A549 (cell line): Measurements from ENCODE around the gene TSHR. TPM values are rescaled to one million over a fixed set of nuclear protein-coding genes. Genes with fewer than 3 reads are reported as not detected.

Experiments
- ATAC-seq, 2 experiments: fragments of 200-7000 bp in 1 of 2; fragments of >200 bp in 1 of 2; cut with Nextera tagmentation in 1 of 2; cut with Tn5 transposase in 1 of 2; 3 replicates each; pipeline versions ENCODE4 v1.8.0 to v1.9.1; 2018 to 2020; ENCODE audit warnings: mild to moderate bottlenecking in 1 of 2, moderate library complexity in 1 of 2
- CTCF ChIA-PET: fragments of 300-600 bp; sonication (Branson Sonifier 250); formaldehyde crosslinking; extraction: SDS; loops from one replicate; lab custom pipeline; 2021; ENCODE audit warnings: antibody characterized with exemption, inconsistent platforms; lab: Yijun Ruan, JAX
- POLR2A ChIA-PET: fragments of 350-600 bp; formaldehyde crosslinking; extraction: SDS; loops from one replicate; lab custom pipeline; 2021; ENCODE audit warnings: antibody characterized with exemption, inconsistent platforms; lab: Yijun Ruan, JAX
- DNase-seq, 2 experiments: peaks; one replicate each; pipeline versions ENCODE4 v3.0.0 to v3.0.0-alpha.2; 2011 to 2016; ENCODE audit warnings: low read depth in 1 of 2, low spot score in 1 of 2
- FAIRE-seq: peaks from 2 replicates; lab custom pipeline; 2011; peaks lifted over from hg19 to GRCh38; lab: Jason Lieb, UNC
- H3K27ac ChIP-seq, 2 experiments: fragments of >200 bp; sonication (Bioruptor Twin); formaldehyde crosslinking; 3 replicates each; pipeline ENCODE4 v1.5.1; 2016 to 2017
- H3K4me1 ChIP-seq: fragments of >200 bp; sonication (Bioruptor Twin); formaldehyde crosslinking; 3 replicates; pipeline ENCODE4 v1.6.1; 2016
- H3K4me2 ChIP-seq: fragments of >200 bp; sonication (Bioruptor Twin); formaldehyde crosslinking; 3 replicates; pipeline ENCODE4 v1.6.1; 2016
- H3K4me3 ChIP-seq: fragments of >200 bp; sonication (Bioruptor Twin); formaldehyde crosslinking; 3 replicates; pipeline ENCODE4 v1.5.1; 2016
- H3K9me3 ChIP-seq: fragments of >200 bp; sonication (Bioruptor Twin); formaldehyde crosslinking; 3 replicates; pipeline ENCODE4 v1.6.1; 2016
- CBX2 ChIP-seq: fragments of 200-600 bp; sonication (generic); IDR thresholded peaks from 2 replicates; pipeline ENCODE4 v1.6.1; 2016; ENCODE audit warnings: low read depth, mild to moderate bottlenecking, borderline replicate concordance
- CBX8 ChIP-seq: fragments of 200-600 bp; sonication (generic); IDR thresholded peaks from 2 replicates; pipeline ENCODE4 v1.6.1; 2016
- CEBPB ChIP-seq, 2 experiments: fragments of >200 bp in 1 of 2; sonication (Bioruptor Twin) in 1 of 2; formaldehyde crosslinking in 1 of 2; IDR thresholded peaks; 2 replicates each; pipeline ENCODE4 v1.6.1; 2012 to 2016
- CHD2 ChIP-seq: fragments of 150-350 bp; IDR thresholded peaks from 2 replicates; pipeline ENCODE4 v1.6.1; 2014; ENCODE audit warnings: low read length; ENCODE audit not compliant: partially characterized antibody
- EHF ChIP-seq: fragments of 250-450 bp; sonication (Bioruptor Pico); IDR thresholded peaks from 2 replicates; pipeline ENCODE4 v1.5.0; 2020; ENCODE audit warnings: mild to moderate bottlenecking
- EHMT2 ChIP-seq: fragments of 200-600 bp; sonication (generic); IDR thresholded peaks from 2 replicates; pipeline ENCODE4 v1.6.1; 2016; ENCODE audit warnings: antibody characterized with exemption, low read depth, mild to moderate bottlenecking, moderate library complexity
- FOSL2 ChIP-seq, 2 experiments: fragments of 450-650 bp in 1 of 2; fragments of >200 bp in 1 of 2; sonication (Bioruptor Twin) in 1 of 2; formaldehyde crosslinking; IDR thresholded peaks; 2 replicates each; pipeline versions ENCODE4 v1.5.0 to v1.6.1; 2016 to 2020; ENCODE audit warnings: mild to moderate bottlenecking in 1 of 2, moderate library complexity in 1 of 2
- FOXS1 ChIP-seq: fragments of 250-450 bp; sonication (Bioruptor Pico); IDR thresholded peaks from 2 replicates; pipeline ENCODE4 v1.5.0; 2020; ENCODE audit warnings: mild to moderate bottlenecking, moderate library complexity
- GATA3 ChIP-seq: IDR thresholded peaks from 2 replicates; pipeline ENCODE4 v1.6.1; 2012; ENCODE audit warnings: borderline replicate concordance
- HOXA7 ChIP-seq: fragments of 250-450 bp; sonication (Bioruptor Pico); IDR thresholded peaks from 2 replicates; pipeline ENCODE4 v1.5.0; 2020; ENCODE audit warnings: mild to moderate bottlenecking, moderate library complexity
- HOXB13 ChIP-seq: fragments of 250-450 bp; sonication (Bioruptor Pico); IDR thresholded peaks from 2 replicates; pipeline ENCODE4 v1.5.0; 2020; ENCODE audit warnings: low read depth, mild to moderate bottlenecking, moderate library complexity
- JUNB ChIP-seq: fragments of >200 bp; sonication (Bioruptor Twin); formaldehyde crosslinking; IDR thresholded peaks from 2 replicates; pipeline ENCODE4 v1.6.1; 2016
- KDM1A ChIP-seq: fragments of 200-600 bp; sonication (generic); IDR thresholded peaks from 2 replicates; pipeline ENCODE4 v1.6.1; 2016; ENCODE audit warnings: low read depth, mild to moderate bottlenecking
- MAFK ChIP-seq: fragments of 450-650 bp; IDR thresholded peaks from 2 replicates; pipeline ENCODE4 v1.6.1; 2014; ENCODE audit not compliant: partially characterized antibody
- MAZ ChIP-seq: fragments of 150-350 bp; IDR thresholded peaks from 2 replicates; pipeline ENCODE4 v1.6.1; 2014; ENCODE audit warnings: antibody characterized with exemption, low read depth, low read length, borderline replicate concordance
- NFE2L2 ChIP-seq: fragments of 150-350 bp; conservative IDR thresholded peaks from 2 replicates; pipeline ENCODE4 v1.6.1; 2014; ENCODE audit warnings: low read length
- NPAS2 ChIP-seq: fragments of 250-450 bp; sonication (Bioruptor Pico); IDR thresholded peaks from 2 replicates; pipeline ENCODE4 v1.8.0; 2022; ENCODE audit warnings: mild to moderate bottlenecking, moderate library complexity, borderline replicate concordance
- NR3C1 ChIP-seq: fragments of >200 bp; sonication (Bioruptor Twin); formaldehyde crosslinking; IDR thresholded peaks from 3 replicates; pipeline ENCODE4 v1.6.1; 2017
- POLR2A ChIP-seq: IDR thresholded peaks from 2 replicates; pipeline ENCODE4 v1.6.1; 2012; ENCODE audit warnings: mild to moderate bottlenecking, low read length
- RAD21 ChIP-seq, 2 experiments: fragments of >200 bp in 1 of 2; sonication (Bioruptor Twin) in 1 of 2; formaldehyde crosslinking in 1 of 2; IDR thresholded peaks in 1 of 2; conservative IDR thresholded peaks in 1 of 2; 2 replicates in 1 of 2; 3 replicates in 1 of 2; pipeline ENCODE4 v1.6.1; 2012 to 2018; ENCODE audit warnings: inconsistent platforms in 1 of 2
- RARB ChIP-seq: fragments of 250-450 bp; sonication (Bioruptor Pico); IDR thresholded peaks from 2 replicates; pipeline ENCODE4 v1.8.0; 2021; ENCODE audit warnings: mild to moderate bottlenecking, moderate library complexity
- RCOR1 ChIP-seq: fragments of 150-350 bp; IDR thresholded peaks from 2 replicates; pipeline ENCODE4 v1.6.1; 2014; ENCODE audit warnings: antibody characterized with exemption, low read length, low read depth
- TFCP2L1 ChIP-seq: fragments of 250-450 bp; sonication (Bioruptor Pico); IDR thresholded peaks from 2 replicates; pipeline ENCODE4 v1.5.0; 2021; ENCODE audit warnings: mild to moderate bottlenecking
- TP53 ChIP-seq: fragments of 250-450 bp; sonication (Bioruptor Pico); IDR thresholded peaks from 2 replicates; pipeline ENCODE4 v1.5.0; 2021; ENCODE audit warnings: mild to moderate bottlenecking, moderate library complexity
- ZC3H11A ChIP-seq: fragments of 450-650 bp; IDR thresholded peaks from 2 replicates; pipeline ENCODE4 v1.6.1; 2014; ENCODE audit warnings: antibody characterized with exemption, mild to moderate bottlenecking
- ZNF302 ChIP-seq: fragments of 250-450 bp; sonication (Bioruptor Pico); IDR thresholded peaks from 2 replicates; pipeline ENCODE4 v1.9.0; 2021; ENCODE audit warnings: inconsistent platforms, mild to moderate bottlenecking, moderate library complexity
- ZSCAN20 ChIP-seq: fragments of 250-450 bp; sonication (Bioruptor Pico); IDR thresholded peaks from 2 replicates; pipeline ENCODE4 v1.8.0; 2022; ENCODE audit warnings: mild to moderate bottlenecking, moderate library complexity
- WGBS: methylation state at CpG from one replicate; pipeline ENCODE4 v1.1.6; 2017; ENCODE audit errors: missing lambda C conversion rate; 5-methylcytosine and 5-hydroxymethylcytosine counted together
- polyA plus RNA-seq, 4 experiments: library from polyadenylated mRNA; depleted of rRNA in 3 of 4; stranded (reverse); fragments of >200 nt; fragmentation: RNase III in 1 of 4; extraction: RNeasy Plus Mini Kit Qiagen cat#74134 plus additional on column Dnase treatment in 1 of 4; gene quantifications; 2 replicates in 3 of 4; 3 replicates in 1 of 4; pipeline ENCODE4 v1.2.3, GENCODE V29; 2011 to 2017
- TF ChIP-seq, protein P1 (sequence below): fragments of 250-450 bp; sonication (Bioruptor Pico); IDR thresholded peaks from 2 replicates; pipeline ENCODE4 v1.5.0; 2020; ENCODE audit warnings: low read depth, mild to moderate bottlenecking, moderate library complexity

Gene TSHR
- polyA plus RNA-seq, 2 of the 4 experiments (the other 2 are of a cell fraction), result not detected

DNA sequence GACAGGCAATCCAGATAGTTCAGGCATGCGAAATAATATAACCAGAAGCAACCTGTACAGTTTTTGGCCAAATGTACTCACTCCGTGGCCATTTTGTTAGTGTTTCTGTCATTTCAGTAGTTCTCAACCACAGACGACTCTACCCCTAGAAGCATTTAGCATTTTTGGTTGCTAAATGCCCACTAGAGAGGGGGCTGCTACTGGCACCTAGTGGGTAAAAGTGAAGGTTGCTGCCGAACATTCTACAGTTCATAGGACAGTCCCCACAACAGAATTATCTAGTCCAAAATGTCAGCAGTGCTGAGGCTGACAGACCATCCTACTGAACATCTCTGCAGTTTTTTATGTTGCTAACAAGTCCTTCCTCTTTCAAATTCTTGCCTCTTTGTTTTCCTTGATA, 107.4 kb downstream of the TSHR start (continued):
- no peak for TF ChIP-seq FOXS1 (CRISPR knock-in tag)

DNA sequence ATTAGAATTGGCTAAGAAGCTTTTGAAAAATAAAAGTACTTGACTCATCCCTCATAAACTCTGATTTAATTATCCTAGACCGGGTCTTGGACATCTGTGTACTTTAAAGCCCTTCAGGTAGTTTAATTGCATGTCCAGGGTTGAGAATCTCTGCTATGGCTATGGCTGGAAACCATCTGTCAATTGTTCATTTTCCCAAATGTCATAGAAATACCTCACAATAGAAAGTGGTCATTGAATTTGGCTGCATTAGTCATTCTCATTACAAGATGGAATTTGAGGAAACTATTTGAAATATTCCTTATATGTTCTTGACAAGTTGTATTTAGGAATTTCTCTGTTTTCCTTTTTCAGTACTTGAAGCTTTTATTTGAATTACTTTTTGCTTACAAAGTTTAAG, 111.3 kb downstream of the TSHR start:
- no peak for FAIRE-seq
- ChIA-PET CTCF (interaction anchor here (0.8 kb wide), 1 partner anchor 98 kb away, joined by 3 read pairs; no protein-coding TSS in a partner anchor), POLR2A (no interaction called here)
- 0% methylated on average over 1 of the region's 1 CpG for WGBS
- no peak overlapping the region for H3K4me2 ChIP-seq
- no peak for TF ChIP-seq ZNF302 (CRISPR knock-in tag)
- TF ChIP-seq KDM1A, result no peak
- no peak for TF ChIP-seq CHD2
- no peak for TF ChIP-seq POLR2A
- TF ChIP-seq JUNB, result no peak
- no peak for TF ChIP-seq TFCP2L1 (CRISPR knock-in tag)
- TF ChIP-seq FOXS1 (CRISPR knock-in tag), result no peak
- TF ChIP-seq CBX8, result no peak
- no peak for TF ChIP-seq EHF (CRISPR knock-in tag)
- TF ChIP-seq CBX2, result no peak
- TF ChIP-seq CEBPB (IDR thresholded peaks at IDR 0.05), result no peak
- TF ChIP-seq HOXB13 (CRISPR knock-in tag), result no peak
- no peak for TF ChIP-seq ZSCAN20
- TF ChIP-seq RAD21 (conservative IDR thresholded peaks at IDR 0.05 in 1 of 2, IDR thresholded peaks at IDR 0.05 in 1 of 2), result no peak
- TF ChIP-seq NR3C1, result no peak
- TF ChIP-seq TP53, result no peak
- TF ChIP-seq MAZ, result no peak
- no peak for TF ChIP-seq GATA3
- no peak overlapping the region for H3K27ac ChIP-seq
- H3K9me3 ChIP-seq, result peaks cover 3% of the 10 kb centered on the region; the same call in 1 of the 3 replicates
- ATAC-seq, result no peak
- no peak for DNase-seq
- no peak overlapping the region for H3K4me3 ChIP-seq
- H3K4me1 ChIP-seq, result no peaks in the 10 kb centered on the region

DNA sequence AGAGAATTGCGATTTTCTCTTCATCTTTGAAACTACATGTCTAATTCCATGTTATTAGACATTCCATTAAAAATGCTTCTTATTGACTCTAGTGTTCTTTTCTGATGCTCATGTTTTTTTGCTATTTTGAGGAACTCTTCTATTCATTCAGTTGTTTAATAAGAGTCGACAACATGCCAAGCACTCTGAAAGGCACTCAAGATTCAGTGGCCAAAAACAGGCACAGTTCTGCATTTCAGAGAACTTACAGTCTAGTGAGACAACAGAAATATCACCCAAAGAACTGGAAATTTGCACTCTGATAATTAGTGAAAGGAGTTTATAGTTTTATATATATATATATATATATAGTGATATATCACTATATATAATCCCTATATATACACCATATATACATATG, 111.7 kb downstream of the TSHR start:
- FAIRE-seq (no peak), ATAC-seq (no peak), DNase-seq (no peak)
- no peak overlapping the region for H3K4me3 ChIP-seq
- H3K4me1 ChIP-seq, result no peaks in the 10 kb centered on the region
- H3K9me3 ChIP-seq, result peaks cover 6% of the 10 kb centered on the region; the same call in 1 of the 3 replicates
- ChIA-PET POLR2A (no interaction called here), CTCF (interaction anchor here (0.8 kb wide), 1 partner anchor 99 kb away, joined by 3 read pairs; no protein-coding TSS in a partner anchor)
- H3K27ac ChIP-seq, result no peak overlapping the region
- TF ChIP-seq FOSL2 (IDR thresholded peaks at IDR 0.05), result no peak
- TF ChIP-seq FOSL2 (CRISPR knock-in tag; IDR thresholded peaks at IDR 0.05), result no peak
- no peak for TF ChIP-seq CBX2
- TF ChIP-seq HOXA7 (CRISPR knock-in tag), result no peak
- TF ChIP-seq NFE2L2, result no peak
- no peak for TF ChIP-seq ZC3H11A
- no peak for TF ChIP-seq MAFK
- TF ChIP-seq RCOR1, result no peak
- no peak for TF ChIP-seq KDM1A
- no peak for TF ChIP-seq NPAS2 (CRISPR knock-in tag)
- TF ChIP-seq EHMT2, result no peak
- no peak for TF ChIP-seq RARB
- H3K4me2 ChIP-seq, result no peak overlapping the region
- WGBS, result 4% methylated on average over 2 of the region's 2 CpGs

DNA sequence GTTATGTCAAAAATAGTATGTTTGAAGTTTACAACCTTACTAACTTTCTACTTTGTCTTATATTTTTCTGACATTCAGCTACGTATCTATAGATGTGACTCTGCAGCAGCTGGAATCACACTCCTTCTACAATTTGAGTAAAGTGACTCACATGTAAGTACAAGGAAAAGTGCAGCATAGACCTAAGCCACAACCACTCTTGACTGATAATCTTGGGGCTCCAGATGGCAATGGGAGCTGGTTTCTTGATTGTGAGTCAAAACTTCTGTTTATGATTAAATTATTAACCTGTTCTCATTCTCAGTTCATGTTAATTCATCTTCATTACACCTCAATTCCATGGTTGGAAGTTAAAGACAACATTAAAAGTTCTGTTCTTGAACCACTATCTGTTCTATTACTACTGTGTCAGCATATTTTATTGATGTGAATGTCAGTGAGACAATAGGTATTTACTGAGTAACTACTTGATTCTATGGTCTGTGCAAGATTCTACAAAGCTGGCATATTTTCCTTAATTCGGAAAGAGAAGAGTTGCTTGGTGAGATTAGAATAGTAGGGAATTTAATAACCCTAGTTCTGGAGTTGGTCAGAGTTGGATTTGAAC, 112.9 kb downstream of the TSHR start:
- no peak for FAIRE-seq
- H3K9me3 ChIP-seq, result peaks cover 6% of the 10 kb centered on the region; the same call in 1 of the 3 replicates
- no peak overlapping the region for H3K27ac ChIP-seq
- TF ChIP-seq, protein P1, sequence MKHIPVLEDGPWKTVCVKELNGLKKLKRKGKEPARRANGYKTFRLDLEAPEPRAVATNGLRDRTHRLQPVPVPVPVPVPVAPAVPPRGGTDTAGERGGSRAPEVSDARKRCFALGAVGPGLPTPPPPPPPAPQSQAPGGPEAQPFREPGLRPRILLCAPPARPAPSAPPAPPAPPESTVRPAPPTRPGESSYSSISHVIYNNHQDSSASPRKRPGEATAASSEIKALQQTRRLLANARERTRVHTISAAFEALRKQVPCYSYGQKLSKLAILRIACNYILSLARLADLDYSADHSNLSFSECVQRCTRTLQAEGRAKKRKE (CRISPR knock-in tag), result no peak
- TF ChIP-seq NPAS2 (CRISPR knock-in tag), result no peak
- TF ChIP-seq MAFK, result peak; percentile 94
- TF ChIP-seq, all 56 proteins: peak for 1
- 12% methylated on average over 2 of the region's 2 CpGs for WGBS
- DNase-seq, result no peak
- Histone ChIP-seq H3K4me2 (no peak overlapping the region), H3K4me3 (no peak overlapping the region), H3K4me1 (no peaks in the 10 kb centered on the region)
- POLR2A ChIA-PET, result no interaction called here
- no peak for ATAC-seq
- CTCF ChIA-PET, result no interaction called here
